Measurements from ENCODE around the gene AGAP2. TPM values are rescaled to one million over a fixed set of nuclear protein-coding genes. Genes with fewer than 3 reads are reported as not detected.

The AGAP2 gene
- total RNA-seq, 4 donors from 2014 or later = 1.1 to 5.7 (median 2.5) TPM

- Histone ChIP-seq H3K36me3 (peaks cover 0 to 50% (median 4%) of the 10 kb centered on the region in 3 donors), H3K4me1 (peaks cover 0 to 31% (median 6%) of the 10 kb centered on the region in 4 donors), H3K27ac (peak overlapping the region in 2 of 4 donors; percentile 93 to 99), H3K4me3 (peak overlapping the region in 1 of 4 donors; percentile 74), H3K27me3 (peaks cover 0 to 3% of the 10 kb centered on the region in 2 donors), H3K9me3 (no peaks in the 10 kb centered on the region)
- TF ChIP-seq POLR2A (IDR thresholded peaks at IDR 0.05) (no peak), CTCF (IDR thresholded peaks at IDR 0.05) (no peak), EP300 (IDR thresholded peaks at IDR 0.05) (no peak)
- DNase-seq (ENCODE audit: low spot score in 2 of 2) = no peak
- 87% methylated on average over 3 of the region's 3 CpGs for WGBS, 2 donors
These were observed 7.5 kb upstream of the AGAP2 start for GRCh38 chr12:57746025-57746424.

- TF ChIP-seq POLR2A (IDR thresholded peaks at IDR 0.05) (no peak), CTCF (IDR thresholded peaks at IDR 0.05) (no peak), EP300 (IDR thresholded peaks at IDR 0.05) (no peak)
- DNase-seq (ENCODE audit: low spot score in 2 of 2) = no peak
- H3K27me3 ChIP-seq = peaks cover 0 to 8% of the 10 kb centered on the region in 2 donors
These were observed 6.9 kb upstream of the AGAP2 start for GRCh38 chr12:57745485-57745881.

GRCh38 chr12:57744777-57745484 lies 6.4 kb upstream of the AGAP2 start, which contains the start of gene TSPAN31:
Gene TSPAN31 (plus strand): TSS chr12:57745039. CDS start chr12:57745155, 116 bp downstream.
- H3K27ac ChIP-seq = peak within 1 kb of the TSS; percentile 93 to 99 (median 93)
- WGBS, 2 donors = 0 to 1% methylated on average over 29 of the region's 29 CpGs
- H3K27me3 ChIP-seq = peaks cover 0 to 14% of the 10 kb centered on the region in 2 donors
- H3K36me3 ChIP-seq = peaks cover 0 to 39% (median 4%) of the 10 kb centered on the region in 3 donors
- TF ChIP-seq POLR2A (IDR thresholded peaks at IDR 0.05) = peak; percentile 44 to 86
- peak in 1 of 2 donors; percentile 84 for TF ChIP-seq EP300 (IDR thresholded peaks at IDR 0.05)
- TF ChIP-seq CTCF (IDR thresholded peaks at IDR 0.05) = peak in 2 of 5 experiments; percentile 34 to 54
- peak; percentile 96 to 98 for DNase-seq (ENCODE audit: low spot score in 2 of 2)
- peak within 1 kb of the TSS; percentile 49 to 90 (median 66) for H3K4me3 ChIP-seq
- peaks cover 0 to 21% (median 5%) of the 10 kb centered on the region in 4 donors for H3K4me1 ChIP-seq
- H3K9me3 ChIP-seq = no peaks in the 10 kb centered on the region

More at GRCh38 chr12:57745485-57745881, 6.9 kb upstream of the AGAP2 start:
- Histone ChIP-seq H3K4me1 (peaks cover 0 to 26% (median 5%) of the 10 kb centered on the region in 4 donors), H3K36me3 (peaks cover 0 to 45% (median 4%) of the 10 kb centered on the region in 3 donors), H3K9me3 (no peaks in the 10 kb centered on the region), H3K27ac (peak overlapping the region; percentile 93 to 99 (median 93)), H3K4me3 (peak overlapping the region; percentile 49 to 90 (median 66))
- WGBS, 2 donors = 39 to 40% methylated on average over 8 of the region's 8 CpGs

- H3K27ac ChIP-seq = peak overlapping the region; percentile 93 to 99 (median 93)
- H3K36me3 ChIP-seq = peaks cover 0 to 33% (median 4%) of the 10 kb centered on the region in 3 donors
- 7 to 10% methylated on average over 21 of the region's 21 CpGs for WGBS, 2 donors
- DNase-seq (ENCODE audit: low spot score in 2 of 2) = peak; percentile 59 to 79
- peaks cover 0 to 27% (median 7%) of the 10 kb centered on the region in 4 donors for H3K4me1 ChIP-seq
- TF ChIP-seq EP300 (IDR thresholded peaks at IDR 0.05) (peak in 1 of 2 donors; percentile 18), POLR2A (IDR thresholded peaks at IDR 0.05) (no peak), CTCF (IDR thresholded peaks at IDR 0.05) (no peak)
- no peaks in the 10 kb centered on the region for H3K9me3 ChIP-seq
- peak overlapping the region; percentile 49 to 90 (median 66) for H3K4me3 ChIP-seq
- peaks cover 0 to 20% of the 10 kb centered on the region in 2 donors for H3K27me3 ChIP-seq
These were observed 5.7 kb upstream of the AGAP2 start for GRCh38 chr12:57744194-57744776.

Data from tibial nerve (tissue), 4 donors.